ENCODE results near the gene TBL1X.

TBL1X gene

DNA sequence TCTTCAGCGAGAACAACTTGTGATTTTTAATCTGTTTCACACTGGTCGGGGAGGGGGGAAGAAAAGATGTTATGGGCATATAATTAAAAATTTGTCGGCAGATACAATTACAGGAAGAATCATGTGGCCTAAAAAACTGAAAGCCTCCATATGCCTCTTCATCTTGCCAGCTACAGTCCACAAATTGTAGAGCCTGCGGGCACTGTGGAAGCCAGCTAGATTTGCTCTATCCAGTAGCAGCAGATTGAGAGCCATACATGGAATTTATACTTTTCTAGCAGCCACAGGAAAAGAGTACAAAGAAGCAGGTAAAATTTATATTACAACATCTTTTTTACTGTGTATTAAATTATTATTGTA is 147.3 kb downstream of the TBL1X start:
- DNase-seq (ENCODE audit: low read depth), result no peak
- in situ Hi-C loops (cut with HindIII; ENCODE audit: low sequenced_read_pairs), result no loop called here
- H3K4me3 ChIP-seq (ENCODE audit: low read depth, low read length), result no peak overlapping the region
- TF ChIP-seq, protein P1, sequence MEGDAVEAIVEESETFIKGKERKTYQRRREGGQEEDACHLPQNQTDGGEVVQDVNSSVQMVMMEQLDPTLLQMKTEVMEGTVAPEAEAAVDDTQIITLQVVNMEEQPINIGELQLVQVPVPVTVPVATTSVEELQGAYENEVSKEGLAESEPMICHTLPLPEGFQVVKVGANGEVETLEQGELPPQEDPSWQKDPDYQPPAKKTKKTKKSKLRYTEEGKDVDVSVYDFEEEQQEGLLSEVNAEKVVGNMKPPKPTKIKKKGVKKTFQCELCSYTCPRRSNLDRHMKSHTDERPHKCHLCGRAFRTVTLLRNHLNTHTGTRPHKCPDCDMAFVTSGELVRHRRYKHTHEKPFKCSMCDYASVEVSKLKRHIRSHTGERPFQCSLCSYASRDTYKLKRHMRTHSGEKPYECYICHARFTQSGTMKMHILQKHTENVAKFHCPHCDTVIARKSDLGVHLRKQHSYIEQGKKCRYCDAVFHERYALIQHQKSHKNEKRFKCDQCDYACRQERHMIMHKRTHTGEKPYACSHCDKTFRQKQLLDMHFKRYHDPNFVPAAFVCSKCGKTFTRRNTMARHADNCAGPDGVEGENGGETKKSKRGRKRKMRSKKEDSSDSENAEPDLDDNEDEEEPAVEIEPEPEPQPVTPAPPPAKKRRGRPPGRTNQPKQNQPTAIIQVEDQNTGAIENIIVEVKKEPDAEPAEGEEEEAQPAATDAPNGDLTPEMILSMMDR (IDR thresholded peaks at IDR 0.05; ENCODE audit: low read depth, low read length, missing control alignments), result no peak

DNA sequence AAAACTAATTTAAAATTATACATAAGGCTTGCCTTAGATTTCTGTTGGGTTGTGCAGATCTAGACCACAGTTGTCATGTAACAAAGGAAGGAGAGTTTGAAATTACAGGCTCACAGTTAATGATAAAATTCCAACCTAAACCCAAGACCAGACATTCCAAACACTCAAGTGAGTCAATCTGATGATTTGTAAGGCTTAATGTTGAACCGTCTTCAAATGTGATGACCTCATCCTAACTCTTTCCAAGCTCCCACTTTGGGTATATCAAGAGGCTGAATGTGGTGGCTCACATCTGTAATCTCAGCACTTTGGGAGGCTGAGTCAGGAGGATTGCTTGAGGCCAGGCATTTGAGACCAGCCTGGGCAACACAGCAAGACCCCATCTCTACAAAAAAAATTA is 149.2 kb downstream of the TBL1X start:
- in situ Hi-C loops (cut with HindIII; ENCODE audit: low sequenced_read_pairs), result no loop called here
- TF ChIP-seq, protein P1 (IDR thresholded peaks at IDR 0.05; ENCODE audit: low read depth, low read length, missing control alignments), result no peak
- no peak overlapping the region for H3K4me3 ChIP-seq (ENCODE audit: low read depth, low read length)
- DNase-seq (ENCODE audit: low read depth), result peak; percentile 36

DNA sequence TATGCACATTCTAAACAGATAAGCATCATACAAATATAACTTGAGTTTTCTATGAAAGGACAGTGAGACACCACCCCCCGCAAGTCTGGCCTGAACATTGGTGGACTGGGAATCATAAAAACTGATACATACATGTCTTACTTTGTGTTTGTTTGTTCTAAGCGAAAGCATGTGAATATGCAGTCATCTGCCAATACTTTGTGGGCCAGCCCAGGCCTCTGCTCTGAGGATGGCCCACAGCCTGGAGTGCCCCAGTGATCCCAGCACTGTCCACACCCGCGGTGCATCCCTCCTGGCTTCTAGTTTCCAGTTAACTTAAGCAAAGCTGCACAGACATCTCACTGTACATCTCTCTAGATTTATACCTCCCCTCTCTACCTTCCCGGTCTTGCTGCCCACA is 154.3 kb downstream of the TBL1X start:
- no peak overlapping the region for H3K4me3 ChIP-seq (ENCODE audit: low read depth, low read length)
- in situ Hi-C loops (cut with HindIII; ENCODE audit: low sequenced_read_pairs), result no loop called here
- TF ChIP-seq, protein P1 (IDR thresholded peaks at IDR 0.05; ENCODE audit: low read depth, low read length, missing control alignments), result no peak
- DNase-seq (ENCODE audit: low read depth), result no peak

DNA sequence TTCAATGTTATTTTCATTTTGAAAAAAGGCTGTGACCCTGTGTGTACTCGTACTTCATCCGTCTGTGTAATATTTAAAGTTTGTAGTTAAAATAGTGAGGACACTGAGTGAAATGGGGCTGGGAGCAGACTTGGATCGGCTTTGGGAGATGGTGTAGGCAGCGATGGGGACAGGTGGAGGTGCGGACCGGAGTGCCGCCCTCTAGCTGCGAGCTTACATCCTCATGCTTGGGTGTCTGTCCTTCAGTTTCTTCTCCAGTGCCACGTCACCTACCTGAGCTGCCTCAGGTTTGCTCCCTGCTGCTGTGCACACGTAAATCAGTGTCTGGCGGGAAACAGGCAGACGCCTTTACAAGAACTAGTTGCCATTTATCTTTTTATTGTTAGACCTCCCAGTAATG is 154.7 kb downstream of the TBL1X start:
- no peak for DNase-seq (ENCODE audit: low read depth)
- in situ Hi-C loops (cut with HindIII; ENCODE audit: low sequenced_read_pairs), result no loop called here
- no peak overlapping the region for H3K4me3 ChIP-seq (ENCODE audit: low read depth, low read length)
- TF ChIP-seq, protein P1 (IDR thresholded peaks at IDR 0.05; ENCODE audit: low read depth, low read length, missing control alignments), result no peak

DNA sequence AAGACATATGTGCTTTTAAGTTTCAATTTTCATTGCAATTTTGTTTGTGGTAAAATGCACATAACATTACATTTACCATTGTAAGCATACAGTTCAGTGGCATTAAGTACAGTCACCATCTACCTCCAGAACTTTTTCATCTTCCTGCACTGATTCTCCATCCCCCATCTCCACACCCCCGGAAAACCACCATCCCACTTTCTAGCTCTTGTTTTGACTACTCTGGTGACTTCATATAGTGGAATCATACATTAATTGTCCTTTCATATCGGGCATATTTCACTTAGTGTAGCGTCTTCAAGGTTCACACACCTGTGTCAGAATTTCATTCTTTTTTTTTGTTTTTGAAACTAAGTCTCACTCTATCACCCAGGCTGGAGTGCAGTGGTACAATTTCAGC is 157.3 kb downstream of the TBL1X start:
- no peak overlapping the region for H3K4me3 ChIP-seq (ENCODE audit: low read depth, low read length)
- DNase-seq (ENCODE audit: low read depth), result no peak
- in situ Hi-C loops (cut with HindIII; ENCODE audit: low sequenced_read_pairs), result no loop called here
- TF ChIP-seq, protein P1 (IDR thresholded peaks at IDR 0.05; ENCODE audit: low read depth, low read length, missing control alignments), result no peak

DNA sequence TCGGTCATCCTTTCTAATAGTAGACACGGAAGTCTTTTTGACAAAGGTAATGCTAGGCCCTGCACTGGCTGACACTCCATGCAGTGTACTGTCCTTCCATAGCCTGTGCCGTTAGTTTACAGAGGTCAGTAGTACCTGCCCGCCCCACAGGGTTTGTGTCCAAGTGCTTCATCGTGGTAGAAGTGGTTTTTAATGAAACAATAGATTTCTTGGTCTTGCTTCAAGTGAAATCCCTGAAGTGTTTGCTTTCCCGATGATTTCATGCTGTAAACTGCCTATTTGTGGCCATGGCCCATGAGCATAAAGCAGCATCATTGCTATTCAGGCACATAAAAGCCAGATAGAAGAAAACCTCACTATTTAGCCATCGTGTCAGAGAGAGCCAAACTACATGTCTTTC is 161.5 kb downstream of the TBL1X start:
- DNase-seq (ENCODE audit: low read depth), result no peak
- H3K4me3 ChIP-seq (ENCODE audit: low read depth, low read length), result no peak overlapping the region
- in situ Hi-C loops (cut with HindIII; ENCODE audit: low sequenced_read_pairs), result no loop called here
- TF ChIP-seq, protein P1 (IDR thresholded peaks at IDR 0.05; ENCODE audit: low read depth, low read length, missing control alignments), result no peak

DNA sequence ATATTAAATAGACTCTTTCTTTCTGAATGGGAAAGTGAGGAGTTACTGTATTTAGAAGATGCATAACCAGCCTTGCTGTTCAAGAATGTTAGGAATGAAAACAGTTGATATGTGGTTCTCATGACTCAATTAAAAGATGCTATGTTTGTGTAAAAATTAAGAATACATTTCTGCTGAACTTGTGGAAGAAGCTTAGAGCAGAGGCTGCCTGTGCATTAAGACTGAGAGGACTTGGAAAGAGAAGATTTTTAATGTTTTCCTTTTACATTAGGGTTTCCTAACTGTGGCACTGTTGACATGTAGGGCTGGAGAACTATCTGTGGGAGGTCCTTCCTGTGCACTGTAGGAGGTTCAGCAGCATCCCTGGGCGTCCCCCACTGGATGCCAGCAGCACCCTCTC is 163.1 kb downstream of the TBL1X start:
- in situ Hi-C loops (cut with HindIII; ENCODE audit: low sequenced_read_pairs), result no loop called here
- DNase-seq (ENCODE audit: low read depth), result no peak
- no peak overlapping the region for H3K4me3 ChIP-seq (ENCODE audit: low read depth, low read length)
- TF ChIP-seq, protein P1 (IDR thresholded peaks at IDR 0.05; ENCODE audit: low read depth, low read length, missing control alignments), result no peak

Measured in astrocyte of the cerebellum (primary cell).